HepG2 (cell line): ENCODE measurements around the gene SF3B6. TPM values are rescaled to one million over a fixed set of nuclear protein-coding genes. Genes with fewer than 3 reads are reported as not detected.

ENCODE experiments used
- CBX1 ChIP-seq: IDR thresholded peaks from one replicate; pipeline ENCODE4 v1.6.1; 2016; ENCODE audit warnings: antibody characterized with exemption, low read depth
- ESRRA ChIP-seq: sonication (generic); formaldehyde crosslinking; IDR thresholded peaks from 2 replicates; pipeline ENCODE4 v1.5.1; 2020; ENCODE audit warnings: mild to moderate bottlenecking, low read depth, missing genetic modification reagents
- FOXA3 ChIP-seq: IDR thresholded peaks from 2 replicates; pipeline ENCODE4 v1.6.1; 2016; ENCODE audit warnings: missing genetic modification reagents, missing compliant biosample characterization
- GATAD1 ChIP-seq: IDR thresholded peaks from 2 replicates; pipeline ENCODE4 v1.6.1; 2016; ENCODE audit warnings: missing genetic modification reagents, missing compliant biosample characterization
- HDAC1 ChIP-seq: sonication (generic); formaldehyde crosslinking; IDR thresholded peaks from 2 replicates; pipeline ENCODE4 v1.5.1; 2020; ENCODE audit warnings: mild to moderate bottlenecking, missing genetic modification reagents
- HIC2 ChIP-seq: sonication (generic); formaldehyde crosslinking; IDR thresholded peaks from 2 replicates; pipeline ENCODE4 v1.9.0; 2022; ENCODE audit warnings: low read depth, missing genetic modification reagents
- HNF4A ChIP-seq: sonication (generic); formaldehyde crosslinking; IDR thresholded peaks from 2 replicates; pipeline ENCODE4 v1.4.0; 2020; ENCODE audit warnings: missing genetic modification reagents
- HOXA5 ChIP-seq: sonication (generic); formaldehyde crosslinking; IDR thresholded peaks from 2 replicates; pipeline ENCODE4 v1.4.0; 2020; ENCODE audit warnings: missing genetic modification reagents
- MTF2 ChIP-seq: sonication (generic); formaldehyde crosslinking; IDR thresholded peaks from 2 replicates; pipeline ENCODE4 v1.5.0; 2020; ENCODE audit warnings: missing genetic modification reagents, borderline replicate concordance
- MXD3 ChIP-seq: IDR thresholded peaks from 2 replicates; pipeline ENCODE4 v1.6.1; 2016; ENCODE audit warnings: mild to moderate bottlenecking, missing biosample characterization, missing genetic modification reagents
- NFIC ChIP-seq: IDR thresholded peaks from 2 replicates; pipeline ENCODE4 v1.6.1; 2012; ENCODE audit warnings: mild to moderate bottlenecking, low read length, inconsistent platforms
- PHF21A ChIP-seq: sonication (generic); formaldehyde crosslinking; IDR thresholded peaks from 2 replicates; pipeline ENCODE4 v1.5.0; 2020; ENCODE audit warnings: mild to moderate bottlenecking, missing genetic modification reagents
- YY1 ChIP-seq: IDR thresholded peaks from 2 replicates; pipeline ENCODE4 v1.6.1; 2011; ENCODE audit warnings: low read length, low read depth, moderate library complexity, mild to moderate bottlenecking; ENCODE audit not compliant: insufficient read depth, insufficient replicate concordance
- ZNF225 ChIP-seq: sonication (generic); formaldehyde crosslinking; IDR thresholded peaks from 2 replicates; pipeline ENCODE4 v1.4.0; 2020; ENCODE audit warnings: mild to moderate bottlenecking, missing genetic modification reagents
- ZNF292 ChIP-seq: sonication (generic); formaldehyde crosslinking; IDR thresholded peaks from 2 replicates; pipeline ENCODE4 v1.8.1; 2022; ENCODE audit warnings: mild to moderate bottlenecking, low read depth, missing genetic modification reagents, borderline replicate concordance
- ZNF530 ChIP-seq: sonication (generic); formaldehyde crosslinking; IDR thresholded peaks from 2 replicates; pipeline ENCODE4 v1.5.0; 2020; ENCODE audit warnings: low read depth, mild to moderate bottlenecking, missing genetic modification reagents
- ZNF569 ChIP-seq: sonication (generic); formaldehyde crosslinking; IDR thresholded peaks from 2 replicates; pipeline ENCODE4 v1.5.0; 2020; ENCODE audit warnings: mild to moderate bottlenecking, missing genetic modification reagents, moderate library complexity, borderline replicate concordance
- ZNF781 ChIP-seq: sonication (generic); formaldehyde crosslinking; IDR thresholded peaks from 2 replicates; pipeline ENCODE4 v1.5.1; 2020; ENCODE audit warnings: borderline replicate concordance, mild to moderate bottlenecking, missing genetic modification reagents; ENCODE audit errors: not compliant biosample characterization
- ZNF790 ChIP-seq: sonication (generic); formaldehyde crosslinking; IDR thresholded peaks from 2 replicates; pipeline ENCODE4 v1.8.0; 2022; ENCODE audit warnings: missing genetic modification reagents, mild to moderate bottlenecking, borderline replicate concordance
- polyA plus RNA-seq, 8 experiments: library from polyadenylated mRNA; depleted of rRNA in 3 of 8; stranded (reverse) in 7 of 8; unstranded in 1 of 8; fragments of >200 nt; fragmentation: Illumina TruSeq in 4 of 8; extraction: Trizol in 4 of 8; gene quantifications; 2 replicates each; pipeline versions ENCODE4 v1.2.1 to v1.2.3, GENCODE V29; 2011 to 2016; ENCODE audit warnings: low read depth in 4 of 8, missing spikeins in 1 of 8, mixed read lengths in 1 of 8; ENCODE audit not compliant: insufficient read depth in 1 of 8
- total RNA-seq, 5 experiments: library from RNA; depleted of rRNA; stranded (reverse); fragments of >200 nt; fragmentation: Illumina TruSeq; extraction: Trizol; gene quantifications; 2 replicates each; pipeline ENCODE4 v1.2.3, GENCODE V29; 2016; ENCODE audit warnings: low read depth in 1 of 5
- TF ChIP-seq, protein P1 (sequence below): sonication (generic); formaldehyde crosslinking; IDR thresholded peaks from 2 replicates; pipeline ENCODE4 v1.5.0; 2020; ENCODE audit warnings: missing genetic modification reagents
- TF ChIP-seq, protein P2 (sequence below): sonication (generic); formaldehyde crosslinking; IDR thresholded peaks from 2 replicates; pipeline ENCODE4 v1.4.0; 2020; ENCODE audit warnings: mild to moderate bottlenecking, low read depth, missing genetic modification reagents
- TF ChIP-seq, protein P3 (sequence below): conservative IDR thresholded peaks from 2 replicates; pipeline ENCODE4 v1.6.1; 2018; ENCODE audit warnings: missing genetic modification reagents

The SF3B6 gene
- total and polyA plus RNA-seq, 2 of the 13 experiments (the other 11 are each of a cell fraction or from before 2014, with no cell fraction given): 177 to 182 TPM

DNA sequence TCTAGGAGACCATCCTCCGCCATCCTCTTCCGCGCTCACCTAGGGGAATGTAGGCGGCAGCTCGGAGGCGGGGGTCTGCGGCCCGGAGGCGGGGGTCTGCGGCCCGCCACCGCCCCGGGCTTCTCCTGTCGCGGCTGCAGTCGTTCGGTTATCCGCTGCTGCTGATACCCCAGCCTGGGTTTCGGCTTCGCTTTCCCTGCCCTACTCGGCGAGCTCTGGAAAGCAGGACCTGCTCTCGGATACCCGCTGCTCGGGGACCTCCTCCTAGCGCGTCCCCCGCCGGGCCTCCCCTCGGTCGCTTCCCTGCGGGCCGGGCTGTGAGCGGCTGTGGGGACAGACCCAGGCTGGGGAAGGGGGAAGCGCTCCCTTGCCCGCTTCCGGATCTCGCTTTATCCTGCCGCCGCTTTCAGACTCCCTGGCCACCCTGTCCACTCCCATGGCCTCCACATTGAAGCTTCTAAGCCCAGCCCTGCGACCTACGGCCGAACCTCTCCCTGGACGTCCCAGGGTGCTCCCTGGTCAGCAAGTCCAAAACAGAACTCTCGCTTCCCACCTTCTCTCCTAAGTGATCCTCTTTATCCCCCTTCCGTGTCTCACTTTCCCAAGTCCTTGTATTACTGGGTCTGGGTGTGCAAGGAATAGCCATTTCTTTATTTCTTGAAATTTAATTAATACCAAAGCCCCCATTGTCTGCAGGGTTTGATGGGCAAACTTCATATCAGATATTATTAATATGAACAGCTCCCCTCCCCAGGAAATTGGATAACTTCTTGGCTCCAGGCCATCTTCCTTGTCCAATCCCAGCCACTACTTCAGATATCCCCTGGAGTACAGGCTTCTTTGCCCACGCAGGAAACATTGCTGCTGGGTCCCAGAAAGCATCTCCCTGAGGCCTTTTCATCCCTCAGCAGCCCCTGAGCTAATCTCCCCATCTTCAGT lies 25.8 kb downstream of the SF3B6 start (continued):
- no peak; the same call in 1 of the 2 replicates for TF ChIP-seq HOXA5 (CRISPR knock-in tag)
- 0 out of 2 replicates have a peak, but pooled peaks have one; percentile 30 for TF ChIP-seq GATAD1 (CRISPR knock-in tag)
- TF ChIP-seq ZNF569 (CRISPR knock-in tag): 0 out of 2 replicates have a peak, but pooled peaks have one; percentile 52
- TF ChIP-seq, protein P1, sequence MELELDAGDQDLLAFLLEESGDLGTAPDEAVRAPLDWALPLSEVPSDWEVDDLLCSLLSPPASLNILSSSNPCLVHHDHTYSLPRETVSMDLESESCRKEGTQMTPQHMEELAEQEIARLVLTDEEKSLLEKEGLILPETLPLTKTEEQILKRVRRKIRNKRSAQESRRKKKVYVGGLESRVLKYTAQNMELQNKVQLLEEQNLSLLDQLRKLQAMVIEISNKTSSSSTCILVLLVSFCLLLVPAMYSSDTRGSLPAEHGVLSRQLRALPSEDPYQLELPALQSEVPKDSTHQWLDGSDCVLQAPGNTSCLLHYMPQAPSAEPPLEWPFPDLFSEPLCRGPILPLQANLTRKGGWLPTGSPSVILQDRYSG (CRISPR knock-in tag): 0 out of 2 replicates have a peak, but pooled peaks have one; percentile 27
- no peak for TF ChIP-seq ZNF530 (CRISPR knock-in tag)
- no peak; the same call in 1 of the 2 replicates for TF ChIP-seq MXD3 (CRISPR knock-in tag)
- no peak for TF ChIP-seq ZNF225
- TF ChIP-seq CBX1: no peak
- no peak for TF ChIP-seq ZNF790 (CRISPR knock-in tag)
- 0 out of 2 replicates have a peak, but pooled peaks have one; percentile 7 for TF ChIP-seq FOXA3
- no peak for TF ChIP-seq ZNF781 (CRISPR knock-in tag)
- TF ChIP-seq HDAC1: peak; percentile 46; the same call in 1 of the 2 replicates
- TF ChIP-seq, protein P2, sequence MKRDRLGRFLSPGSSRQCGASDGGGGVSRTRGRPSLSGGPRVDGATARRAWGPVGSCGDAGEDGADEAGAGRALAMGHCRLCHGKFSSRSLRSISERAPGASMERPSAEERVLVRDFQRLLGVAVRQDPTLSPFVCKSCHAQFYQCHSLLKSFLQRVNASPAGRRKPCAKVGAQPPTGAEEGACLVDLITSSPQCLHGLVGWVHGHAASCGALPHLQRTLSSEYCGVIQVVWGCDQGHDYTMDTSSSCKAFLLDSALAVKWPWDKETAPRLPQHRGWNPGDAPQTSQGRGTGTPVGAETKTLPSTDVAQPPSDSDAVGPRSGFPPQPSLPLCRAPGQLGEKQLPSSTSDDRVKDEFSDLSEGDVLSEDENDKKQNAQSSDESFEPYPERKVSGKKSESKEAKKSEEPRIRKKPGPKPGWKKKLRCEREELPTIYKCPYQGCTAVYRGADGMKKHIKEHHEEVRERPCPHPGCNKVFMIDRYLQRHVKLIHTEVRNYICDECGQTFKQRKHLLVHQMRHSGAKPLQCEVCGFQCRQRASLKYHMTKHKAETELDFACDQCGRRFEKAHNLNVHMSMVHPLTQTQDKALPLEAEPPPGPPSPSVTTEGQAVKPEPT (CRISPR knock-in tag): peak; percentile 13; the same call in 1 of the 2 replicates
- TF ChIP-seq YY1: no peak
- TF ChIP-seq ZNF292 (CRISPR knock-in tag): peak; percentile 77; the same call in 1 of the 2 replicates
- TF ChIP-seq ESRRA: peak; percentile 16; the same call in 1 of the 2 replicates
- TF ChIP-seq PHF21A (CRISPR knock-in tag): 0 out of 2 replicates have a peak, but pooled peaks have one; percentile 60
- TF ChIP-seq MTF2: peak; percentile 38; the same call in 1 of the 2 replicates
- TF ChIP-seq, protein P3, sequence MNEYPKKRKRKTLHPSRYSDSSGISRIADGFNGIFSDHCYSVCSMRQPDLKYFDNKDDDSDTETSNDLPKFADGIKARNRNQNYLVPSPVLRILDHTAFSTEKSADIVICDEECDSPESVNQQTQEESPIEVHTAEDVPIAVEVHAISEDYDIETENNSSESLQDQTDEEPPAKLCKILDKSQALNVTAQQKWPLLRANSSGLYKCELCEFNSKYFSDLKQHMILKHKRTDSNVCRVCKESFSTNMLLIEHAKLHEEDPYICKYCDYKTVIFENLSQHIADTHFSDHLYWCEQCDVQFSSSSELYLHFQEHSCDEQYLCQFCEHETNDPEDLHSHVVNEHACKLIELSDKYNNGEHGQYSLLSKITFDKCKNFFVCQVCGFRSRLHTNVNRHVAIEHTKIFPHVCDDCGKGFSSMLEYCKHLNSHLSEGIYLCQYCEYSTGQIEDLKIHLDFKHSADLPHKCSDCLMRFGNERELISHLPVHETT (CRISPR knock-in tag): no peak
- no peak for TF ChIP-seq HIC2 (CRISPR knock-in tag)
- no peak for TF ChIP-seq HNF4A (CRISPR knock-in tag)
- TF ChIP-seq NFIC: no peak
